ENCODE data around the gene FHIT. TPM values are rescaled to one million over a fixed set of nuclear protein-coding genes. Genes with fewer than 3 reads are reported as not detected.

The FHIT gene
- total and polyA plus RNA-seq, 2 of the 4 experiments (the other 2 are of a cell fraction) = 0.07 TPM; not detected in 1

- H3K23ac ChIP-seq (ENCODE audit: low read depth, low read length) = no peak overlapping the region
- H3K36me3 ChIP-seq (ENCODE audit: control insufficient read depth, insufficient read depth, low read length) = no peaks in the 10 kb centered on the region
- POLR2A ChIA-PET (ENCODE audit: unreplicated experiment) = no interaction called here
- no peak overlapping the region for H2BK20ac ChIP-seq (ENCODE audit: low read depth, low read length)
- no peaks in the 10 kb centered on the region for H3K4me1 ChIP-seq (ENCODE audit: control insufficient read depth, insufficient read depth, low read length)
- H3K56ac ChIP-seq (ENCODE audit: extremely low read depth, insufficient read depth, low read length) = no peak overlapping the region
- no peaks in the 10 kb centered on the region for H3K79me1 ChIP-seq (ENCODE audit: low read depth in 1 of 2, low read length in 2 of 2)
- no peak overlapping the region for H4K91ac ChIP-seq (ENCODE audit: insufficient read depth, low read depth, low read length)
- no peak for DNase-seq
- H3K9me3 ChIP-seq (ENCODE audit: control insufficient read depth, insufficient read depth, low read length) = no peaks in the 10 kb centered on the region
- H2BK15ac ChIP-seq (ENCODE audit: low read depth, low read length) = no peak overlapping the region
- no peak overlapping the region for H2BK5ac ChIP-seq (ENCODE audit: low read depth, low read length, poor library complexity, severe bottlenecking)
- H2AK9ac ChIP-seq (replicated peaks; ENCODE audit: low read depth, low read length, poor library complexity) = no peak overlapping the region
- H3K4me3 ChIP-seq (ENCODE audit: insufficient read depth, low read depth, low read length) = no peak overlapping the region
- intact Hi-C loops (cut with micrococcal nuclease) = no loop called here
- in situ Hi-C loops (cut with MboI; ENCODE audit: low sequenced_read_pairs) = no loop called here
- no peak overlapping the region for H2AFZ ChIP-seq (replicated peaks; ENCODE audit: low read length, poor library complexity)
- no peaks in the 10 kb centered on the region for H3K27me3 ChIP-seq (ENCODE audit: control insufficient read depth, insufficient read depth, low read length)
- no peak overlapping the region for H3K18ac ChIP-seq (ENCODE audit: low read depth, low read length)
- H4K8ac ChIP-seq (ENCODE audit: low read depth in 2 of 2, low read length in 2 of 2) = no peak overlapping the region
- BruUV-seq (replicated peaks) = no TSS peak
- no peak overlapping the region for H3K14ac ChIP-seq (replicated peaks; ENCODE audit: low read depth, low read length)
- no peak overlapping the region for H3K4me2 ChIP-seq (ENCODE audit: low read depth, low read length)
- CTCF ChIA-PET = no interaction called here
- H3K9me1 ChIP-seq (ENCODE audit: insufficient read depth, low read length) = no peaks in the 10 kb centered on the region
- ATAC-seq (ENCODE audit: low read depth) = no peak
- TF ChIP-seq RAD21 (IDR thresholded peaks at IDR 0.05; ENCODE audit: low read length) (no peak), MXI1 (IDR thresholded peaks at IDR 0.05; ENCODE audit: borderline replicate concordance, low read depth, low read length) (no peak), POLR2A (IDR thresholded peaks at IDR 0.05; ENCODE audit: low read depth, low read length) (no peak), MAFK (IDR thresholded peaks at IDR 0.05; ENCODE audit: low read depth, low read length) (no peak), USF2 (IDR thresholded peaks at IDR 0.05; ENCODE audit: low read depth, low read length) (no peak), ELK1 (IDR thresholded peaks at IDR 0.05; ENCODE audit: borderline replicate concordance, low read depth, low read length) (no peak), CEBPB (IDR thresholded peaks at IDR 0.05; ENCODE audit: low read depth, low read length) (no peak), CTCF (conservative IDR thresholded peaks at IDR 0.05; ENCODE audit: low read depth, low read length) (no peak), MAZ (IDR thresholded peaks at IDR 0.05; ENCODE audit: borderline replicate concordance, low read depth, low read length) (no peak)
- no peaks in the 10 kb centered on the region for H4K20me1 ChIP-seq (ENCODE audit: insufficient read depth, low read length)
- H2AK5ac ChIP-seq (ENCODE audit: low read depth, low read length) = no peak overlapping the region
- dilution Hi-C loops (cut with HindIII; ENCODE audit: low sequenced_read_pairs, unreplicated experiment) = no loop called here
- no peak overlapping the region for H3K4ac ChIP-seq (ENCODE audit: low read depth, low read length)
- no peak overlapping the region for H3K27ac ChIP-seq (ENCODE audit: insufficient read depth, low read length)
- no peak overlapping the region for H2BK120ac ChIP-seq (ENCODE audit: low read depth, low read length)
- H3K9ac ChIP-seq (ENCODE audit: low read depth, low read length) = no peak overlapping the region
- H4K5ac ChIP-seq (ENCODE audit: low read depth, low read length) = no peak overlapping the region
- WGBS, 2 experiments (ENCODE audit: extremely low coverage in 2 of 2, insufficient read length in 1 of 2) = 14% methylated on average over 1 of the region's 2 CpGs; no CpG with 5 or more reads in 1 of the 2 experiments
Measured at GRCh38 chr3:60812502-60812901, 438.8 kb downstream of the FHIT start.
